CD8-positive, alpha-beta memory T cell (primary cell): Measurements from ENCODE around the gene MT1M. TPM values are rescaled to one million over a fixed set of nuclear protein-coding genes. Genes with fewer than 3 reads are reported as not detected.
"Not testable (repeated sequence)": the region's sequence is repeated elsewhere in the genome, so short reads cannot be mapped to it uniquely, and the experiment has no call there.

ENCODE experiments used
- CTCF ChIA-PET: fragments of 350-600 bp; sonication (Branson Sonifier 250); formaldehyde crosslinking; loops from one replicate; lab custom pipeline; 2021; ENCODE audit warnings: antibody characterized with exemption; lab: Charles Lee
- POLR2A ChIA-PET: fragments of 350-600 bp; sonication (Branson Sonifier 250); formaldehyde crosslinking; loops from one replicate; lab custom pipeline; 2021; ENCODE audit warnings: antibody characterized with exemption; lab: Charles Lee
- DNase-seq, 5 donors: peaks; one replicate each; pipeline versions ENCODE4 v3.0.0 to v3.0.0-alpha.2; 2020 to 2022; ENCODE audit warnings: mixed read lengths in 1 of 5
- H3K27ac ChIP-seq: one replicate; pipeline ENCODE4 v1.7.0; 2013; ENCODE audit warnings: low read depth, mild to moderate bottlenecking, low read length, moderate library complexity
- H3K27me3 ChIP-seq: 2 replicates; pipeline ENCODE4 v1.7.0; 2013; ENCODE audit warnings: low read length, mild to moderate bottlenecking; ENCODE audit not compliant: insufficient read depth, poor library complexity, severe bottlenecking
- H3K36me3 ChIP-seq: 2 replicates; pipeline ENCODE4 v1.7.0; 2013; ENCODE audit warnings: mild to moderate bottlenecking, low read length, moderate library complexity; ENCODE audit not compliant: insufficient read depth
- H3K4me1 ChIP-seq: 2 replicates; pipeline ENCODE4 v1.7.0; 2013; ENCODE audit warnings: mild to moderate bottlenecking, low read length, moderate library complexity; ENCODE audit not compliant: insufficient read depth
- H3K4me3 ChIP-seq: 2 replicates; pipeline ENCODE4 v1.7.0; 2013; ENCODE audit warnings: mild to moderate bottlenecking, low read length
- H3K9me3 ChIP-seq: 2 replicates; pipeline ENCODE4 v1.7.0; 2013; ENCODE audit warnings: mild to moderate bottlenecking, low read length
- H3K27ac Mint-ChIP-seq, 8 donors: one replicate each; pipeline ENCODE4 v1.8.0; 2020 to 2021; ENCODE audit warnings: mixed read lengths in 8 of 8, mild to moderate bottlenecking in 6 of 8, inconsistent platforms in 3 of 8, moderate library complexity in 3 of 8
- H3K27me3 Mint-ChIP-seq, 2 donors: one replicate each; pipeline ENCODE4 v1.8.0; 2020 to 2021; ENCODE audit warnings: mixed read lengths in 2 of 2, mild to moderate bottlenecking in 1 of 2, moderate library complexity in 1 of 2
- H3K36me3 Mint-ChIP-seq, 3 donors: one replicate each; pipeline ENCODE4 v1.8.0; 2020 to 2021; ENCODE audit warnings: mixed read lengths in 3 of 3, inconsistent platforms in 1 of 3, mild to moderate bottlenecking in 1 of 3
- H3K4me1 Mint-ChIP-seq, 3 donors: one replicate each; pipeline ENCODE4 v1.8.0; 2020 to 2021; ENCODE audit warnings: mixed read lengths in 3 of 3, inconsistent platforms in 1 of 3, mild to moderate bottlenecking in 1 of 3
- H3K4me3 Mint-ChIP-seq, 7 donors: one replicate each; pipeline ENCODE4 v1.8.0; 2020 to 2021; ENCODE audit warnings: mixed read lengths in 7 of 7, mild to moderate bottlenecking in 6 of 7, moderate library complexity in 4 of 7, inconsistent platforms in 2 of 7
- H3K9me3 Mint-ChIP-seq, 5 donors: one replicate each; pipeline ENCODE4 v1.8.0; 2020 to 2022; ENCODE audit warnings: mixed read lengths in 5 of 5, mild to moderate bottlenecking in 3 of 5, moderate library complexity in 2 of 5, inconsistent platforms in 1 of 5
- polyA plus RNA-seq: library from polyadenylated mRNA; unstranded; fragments of 300-500 nt; fragmentation: Illumina TruSeq; gene quantifications from one replicate; pipeline ENCODE4 v1.2.3, GENCODE V29; 2021
- total RNA-seq, 2 experiments: library from RNA; stranded (reverse); gene quantifications; one replicate each; pipeline ENCODE4 v1.2.3, GENCODE V29; 2021

The MT1M gene
- total and polyA plus RNA-seq, 3 experiments from 2014 or later: not detected

- H3K9me3 Mint-ChIP-seq: no peaks in the 10 kb centered on the region
- H3K9me3 ChIP-seq: no peaks in the 10 kb centered on the region
- peak within 1 kb of the TSS; percentile 51 for H3K27ac ChIP-seq
- peaks cover 21% of the 10 kb centered on the region for H3K4me1 ChIP-seq
- H3K27me3 Mint-ChIP-seq: peaks cover 1 to 10% of the 10 kb centered on the region in 2 donors
- H3K36me3 Mint-ChIP-seq: peaks cover 0 to 11% (median 0%) of the 10 kb centered on the region in 3 donors
- CTCF ChIA-PET: no interaction called here
- H3K36me3 ChIP-seq: no peaks in the 10 kb centered on the region
- H3K27ac Mint-ChIP-seq: peak within 1 kb of the TSS; percentile 51 to 99 (median 94)
- H3K4me1 Mint-ChIP-seq: peaks cover 24 to 48% (median 43%) of the 10 kb centered on the region in 3 donors
- POLR2A ChIA-PET: interaction anchor here (0.6 to 1.5 kb wide), 4 partner anchors 14 to 25 kb away, joined by 3 to 14 read pairs (median 6); no protein-coding TSS in a partner anchor
- peak within 1 kb of the TSS; percentile 80 for H3K4me3 ChIP-seq
- H3K4me3 Mint-ChIP-seq: peak within 1 kb of the TSS; percentile 92 to 98 (median 95)
- H3K27me3 ChIP-seq: no peaks in the 10 kb centered on the region
- peak; percentile 55 to 84 (median 68) for DNase-seq
Measured at GRCh38 chr16:56657555-56658326, 25.3 kb downstream of the MT1M start, which contains the start of gene MT1F. TSS of gene MT1F (plus strand) at chr16:56657959. CDS start at chr16:56658059, 100 bp downstream.

DNA sequence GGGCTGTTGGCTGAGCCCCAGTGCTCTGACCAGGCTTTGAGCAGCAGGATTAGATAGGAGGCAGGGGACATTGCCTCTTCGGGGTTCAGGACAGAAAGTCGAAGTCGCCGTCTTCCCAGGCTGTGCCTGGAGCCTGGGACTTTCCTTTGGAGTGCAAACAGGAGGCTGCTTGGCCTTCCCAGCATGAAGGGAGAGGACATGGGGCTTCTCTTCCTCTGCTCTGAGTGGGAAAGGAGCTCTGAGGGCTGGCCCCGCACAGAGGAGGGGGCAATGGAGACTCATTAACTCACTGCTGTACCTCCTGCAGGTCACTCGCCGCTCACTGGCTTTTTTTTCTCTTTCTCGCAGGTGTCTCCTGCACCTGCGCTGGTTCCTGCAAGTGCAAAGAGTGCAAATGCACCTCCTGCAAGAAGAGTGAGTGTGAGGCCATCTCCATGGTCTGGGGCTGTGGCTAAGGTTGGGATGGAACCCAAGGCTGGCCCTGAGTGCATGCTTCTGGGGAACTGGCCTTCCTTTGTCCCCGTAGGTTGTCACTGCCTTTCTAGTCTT lies 25.9 kb downstream of the MT1M start:
- H3K27me3 ChIP-seq: no peaks in the 10 kb centered on the region
- H3K36me3 ChIP-seq: no peaks in the 10 kb centered on the region
- peak overlapping the region; percentile 92 to 98 (median 95) for H3K4me3 Mint-ChIP-seq
- no peaks in the 10 kb centered on the region for H3K9me3 ChIP-seq
- peak overlapping the region; percentile 51 to 99 (median 94) for H3K27ac Mint-ChIP-seq
- ChIA-PET POLR2A (interaction anchor here (1.5 kb wide), 1 partner anchor 25 kb away, joined by 7 read pairs; no protein-coding TSS in a partner anchor), CTCF (no interaction called here)
- H3K9me3 Mint-ChIP-seq: no peaks in the 10 kb centered on the region
- H3K36me3 Mint-ChIP-seq: peaks cover 0 to 12% (median 0%) of the 10 kb centered on the region in 3 donors
- peaks cover 1 to 3% of the 10 kb centered on the region in 2 donors for H3K27me3 Mint-ChIP-seq
- peaks cover 27 to 51% (median 47%) of the 10 kb centered on the region in 3 donors for H3K4me1 Mint-ChIP-seq
- DNase-seq: no peak
- H3K4me3 ChIP-seq: peak overlapping the region; percentile 80
- H3K27ac ChIP-seq: peak overlapping the region; percentile 11
- H3K4me1 ChIP-seq: peaks cover 23% of the 10 kb centered on the region

DNA sequence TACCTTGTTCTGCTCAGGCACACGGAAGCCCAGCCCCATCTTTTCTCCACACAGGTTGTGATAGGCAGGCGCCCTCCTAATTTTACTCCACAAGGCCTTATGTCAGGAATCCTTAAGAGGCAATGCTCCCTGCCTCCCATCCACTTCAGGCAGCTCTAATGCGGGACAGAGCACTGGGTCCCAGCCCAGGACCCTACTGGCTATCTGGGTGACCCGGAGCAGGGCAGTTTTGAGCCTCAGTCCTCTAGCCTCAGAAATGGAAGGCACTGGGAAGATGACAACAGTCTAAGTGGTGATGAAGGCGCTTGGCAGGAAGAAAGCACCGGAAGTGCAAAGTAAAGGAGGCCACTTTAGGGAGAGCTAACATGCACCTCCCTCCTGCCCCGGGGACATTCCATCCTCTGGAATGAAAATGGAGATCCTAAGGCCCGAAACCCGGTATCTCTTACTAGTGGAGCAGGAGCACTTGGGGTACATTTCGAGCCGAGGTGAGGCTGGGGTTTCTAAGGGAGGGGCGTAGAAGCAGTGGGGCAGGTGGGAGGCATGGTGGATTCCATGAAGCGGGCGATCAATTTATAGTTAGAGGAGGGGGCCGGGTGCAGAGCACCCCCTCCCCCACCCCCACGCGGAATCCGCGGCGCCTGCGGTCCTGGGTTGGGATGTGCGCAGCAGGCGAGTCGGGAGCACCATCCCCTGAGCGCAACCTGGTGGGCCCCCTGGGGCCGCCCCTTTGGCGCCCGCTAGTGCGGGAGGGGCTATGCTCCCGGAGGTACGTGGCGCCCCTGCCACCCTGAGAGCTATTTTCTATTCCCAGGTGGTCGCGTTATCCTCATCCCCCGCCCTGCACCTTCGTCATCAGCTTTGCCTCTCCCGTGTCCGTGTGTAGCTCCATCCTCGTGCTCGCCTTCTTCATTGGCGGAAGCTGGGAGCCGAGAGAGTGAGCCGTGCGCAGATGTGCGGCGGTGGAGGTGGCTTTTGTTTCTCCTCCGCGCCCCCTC lies 30.2 kb downstream of the MT1M start:
- peak overlapping the region; percentile 67 for H3K4me3 ChIP-seq
- H3K9me3 ChIP-seq: no peaks in the 10 kb centered on the region
- no peaks in the 10 kb centered on the region for H3K36me3 ChIP-seq
- H3K27ac ChIP-seq: peak overlapping the region; percentile 61
- Mint-ChIP-seq H3K27me3 (peaks cover 8 to 16% of the 10 kb centered on the region in 2 donors), H3K9me3 (no peaks in the 10 kb centered on the region), H3K4me1 (peaks cover 31 to 51% (median 43%) of the 10 kb centered on the region in 3 donors), H3K4me3 (peak overlapping the region; percentile 84 to 94 (median 90)), H3K27ac (peak overlapping the region in 7 of 8 donors; percentile 69 to 95 (median 87)), H3K36me3 (peaks cover 0 to 21% (median 3%) of the 10 kb centered on the region in 3 donors)
- H3K4me1 ChIP-seq: peaks cover 27% of the 10 kb centered on the region
- POLR2A ChIA-PET: interaction anchor here (1.3 to 1.4 kb wide), 2 partner anchors 19 to 20 kb away, joined by 4 read pairs; partner anchors contain the start of gene MT1X
- DNase-seq: peak in 3 of 5 donors; percentile 25 to 62 (median 40)
- CTCF ChIA-PET: interaction anchor here (0.6 to 1.9 kb wide), 7 partner anchors 9 to 289 kb away, joined by 3 to 8 read pairs (median 3); no protein-coding TSS in a partner anchor
- H3K27me3 ChIP-seq: peaks cover 5% of the 10 kb centered on the region

- Histone ChIP-seq H3K36me3 (no peaks in the 10 kb centered on the region), H3K27ac (no peak overlapping the region), H3K4me1 (peaks cover 20% of the 10 kb centered on the region), H3K27me3 (peaks cover 24% of the 10 kb centered on the region), H3K9me3 (no peaks in the 10 kb centered on the region), H3K4me3 (no peak overlapping the region)
- Mint-ChIP-seq H3K27ac (no peak overlapping the region), H3K27me3 (peaks cover 21 to 33% of the 10 kb centered on the region in 2 donors), H3K4me3 (peak overlapping the region in 1 of 7 donors; percentile 15), H3K36me3 (peaks cover 0 to 16% (median 3%) of the 10 kb centered on the region in 3 donors), H3K9me3 (no peaks in the 10 kb centered on the region), H3K4me1 (peaks cover 26 to 50% (median 32%) of the 10 kb centered on the region in 3 donors)
- ChIA-PET POLR2A (no interaction called here), CTCF (no interaction called here)
- no peak for DNase-seq
Measured at GRCh38 chr16:56664506-56664905, 32.0 kb downstream of the MT1M start.

DNA sequence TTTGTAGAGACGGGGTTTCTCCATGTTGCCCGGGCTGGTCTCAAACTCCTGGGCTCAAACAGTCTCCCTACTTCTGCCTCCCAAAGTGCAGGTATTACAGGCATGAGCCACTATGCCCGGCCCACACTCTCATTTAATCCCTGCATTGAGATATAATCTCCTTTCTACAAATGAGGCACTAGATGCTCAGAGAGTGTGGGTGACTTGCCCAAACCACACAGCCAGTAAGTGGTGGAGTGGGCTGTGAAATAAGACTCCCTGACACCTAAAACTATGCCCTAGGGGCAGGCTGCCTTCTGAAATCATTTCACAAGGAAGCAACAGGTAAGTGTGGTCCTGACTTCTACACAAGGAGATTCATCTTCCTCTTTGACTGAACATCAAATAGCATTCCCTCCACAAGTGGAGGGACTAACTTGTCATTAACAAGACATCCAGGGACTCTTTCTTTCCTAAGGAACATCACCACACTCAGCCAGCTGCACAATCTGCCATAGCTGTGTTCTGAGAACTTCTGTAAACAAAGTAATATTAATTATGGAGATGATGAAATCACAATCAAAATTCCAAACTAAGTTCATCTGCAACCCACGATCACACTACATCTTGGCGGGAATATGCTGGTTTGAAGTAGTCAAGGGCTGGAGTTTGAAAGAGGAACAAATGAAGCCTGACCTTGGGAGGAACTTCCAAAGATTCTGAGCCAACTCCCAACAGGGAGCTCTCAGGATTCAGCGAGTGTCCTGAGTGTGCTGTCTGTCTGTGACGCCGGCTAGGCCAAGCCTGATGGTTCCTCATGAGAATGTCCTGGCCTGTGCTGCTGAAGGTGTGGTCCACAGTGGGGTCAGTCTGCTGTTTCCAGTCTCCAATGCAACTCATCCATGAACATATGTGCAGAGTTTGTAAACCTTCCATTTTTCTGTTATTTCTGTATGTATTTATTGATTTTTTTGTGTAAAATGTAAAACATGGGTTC lies 33.1 kb downstream of the MT1M start:
- H3K27ac ChIP-seq, H3K27ac Mint-ChIP-seq, POLR2A ChIA-PET, H3K9me3 ChIP-seq, H3K36me3 ChIP-seq, DNase-seq, CTCF ChIA-PET, H3K9me3 Mint-ChIP-seq, H3K4me3 ChIP-seq: not testable (repeated sequence)
- H3K4me1 Mint-ChIP-seq: peaks cover 29 to 47% (median 33%) of the 10 kb centered on the region in 3 donors
- peak overlapping the region in 3 of 7 donors; percentile 15 to 32 (median 15) for H3K4me3 Mint-ChIP-seq
- peaks cover 33% of the 10 kb centered on the region for H3K27me3 ChIP-seq
- H3K27me3 Mint-ChIP-seq: peaks cover 29 to 41% of the 10 kb centered on the region in 2 donors
- H3K36me3 Mint-ChIP-seq: peaks cover 0 to 15% (median 3%) of the 10 kb centered on the region in 3 donors
- peaks cover 20% of the 10 kb centered on the region for H3K4me1 ChIP-seq

GRCh38 chr16:56667581-56668571 lies 35.4 kb downstream of the MT1M start, which contains the start of gene MT1G:
TSS of gene MT1G (minus strand) at chr16:56668065. CDS start at chr16:56667993, 72 bp downstream.
- peaks cover 13% of the 10 kb centered on the region for H3K4me1 ChIP-seq
- no peaks in the 10 kb centered on the region for H3K9me3 ChIP-seq
- Mint-ChIP-seq H3K36me3 (peaks cover 0 to 13% (median 4%) of the 10 kb centered on the region in 3 donors), H3K27me3 (peaks cover 39 to 62% of the 10 kb centered on the region in 2 donors), H3K9me3 (no peaks in the 10 kb centered on the region), H3K4me1 (peaks cover 16 to 32% (median 18%) of the 10 kb centered on the region in 3 donors), H3K27ac (peak within 1 kb of the TSS in 1 of 8 donors; percentile 43), H3K4me3 (peak within 1 kb of the TSS in 4 of 7 donors; percentile 5 to 40 (median 38))
- H3K27ac ChIP-seq: no peak within 1 kb of the TSS
- ChIA-PET CTCF (no interaction called here), POLR2A (no interaction called here)
- H3K4me3 ChIP-seq: no peak within 1 kb of the TSS
- DNase-seq: no peak
- peaks cover 40% of the 10 kb centered on the region for H3K27me3 ChIP-seq
- no peaks in the 10 kb centered on the region for H3K36me3 ChIP-seq
